Activated CD4-positive, alpha-beta T cell treated with anti-CD3 and anti-CD28 coated beads, Interleukin-2, amount 50 U/mL, for 4 hours (primary cell): Measurements from ENCODE around the gene LMX1B.

Experiments
- DNase-seq, 2 experiments: peaks; one replicate each; pipeline ENCODE4 v3.0.0-alpha.2; 2020

LMX1B gene

DNA sequence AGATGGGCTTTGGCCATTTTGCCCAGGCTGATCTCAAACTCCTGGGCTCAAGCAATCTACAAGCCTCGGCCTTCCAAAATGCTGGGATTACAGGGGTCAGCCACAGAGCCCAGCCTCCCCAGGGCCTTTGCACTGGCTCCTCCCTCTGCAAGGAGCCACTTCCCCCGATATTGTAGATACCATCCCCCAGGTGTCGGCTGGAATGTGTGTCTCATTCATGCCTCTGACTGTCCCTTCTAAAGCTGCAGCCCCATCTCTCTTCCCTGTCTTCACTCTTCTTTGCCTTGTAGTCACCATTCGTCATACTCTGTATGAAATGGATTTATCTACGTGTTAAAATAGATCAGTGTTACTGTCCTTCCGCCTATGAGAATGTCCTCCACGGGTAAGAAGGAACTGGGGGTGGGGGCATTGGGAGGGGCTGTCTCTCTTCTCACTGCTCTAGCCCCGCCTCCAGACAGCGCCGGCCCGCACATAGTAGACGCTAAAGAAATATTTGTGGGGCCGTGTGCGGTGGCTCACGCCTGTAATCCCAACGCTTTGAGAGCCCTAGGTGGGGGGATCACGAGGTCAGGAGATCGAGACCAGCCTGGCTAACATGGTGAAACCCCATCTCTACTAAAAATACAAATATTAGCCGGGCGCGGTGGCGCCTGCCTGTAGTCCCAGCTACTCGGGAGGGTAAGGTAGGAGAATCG is 68.5 kb downstream of the LMX1B start:
- no peak for DNase-seq

DNA sequence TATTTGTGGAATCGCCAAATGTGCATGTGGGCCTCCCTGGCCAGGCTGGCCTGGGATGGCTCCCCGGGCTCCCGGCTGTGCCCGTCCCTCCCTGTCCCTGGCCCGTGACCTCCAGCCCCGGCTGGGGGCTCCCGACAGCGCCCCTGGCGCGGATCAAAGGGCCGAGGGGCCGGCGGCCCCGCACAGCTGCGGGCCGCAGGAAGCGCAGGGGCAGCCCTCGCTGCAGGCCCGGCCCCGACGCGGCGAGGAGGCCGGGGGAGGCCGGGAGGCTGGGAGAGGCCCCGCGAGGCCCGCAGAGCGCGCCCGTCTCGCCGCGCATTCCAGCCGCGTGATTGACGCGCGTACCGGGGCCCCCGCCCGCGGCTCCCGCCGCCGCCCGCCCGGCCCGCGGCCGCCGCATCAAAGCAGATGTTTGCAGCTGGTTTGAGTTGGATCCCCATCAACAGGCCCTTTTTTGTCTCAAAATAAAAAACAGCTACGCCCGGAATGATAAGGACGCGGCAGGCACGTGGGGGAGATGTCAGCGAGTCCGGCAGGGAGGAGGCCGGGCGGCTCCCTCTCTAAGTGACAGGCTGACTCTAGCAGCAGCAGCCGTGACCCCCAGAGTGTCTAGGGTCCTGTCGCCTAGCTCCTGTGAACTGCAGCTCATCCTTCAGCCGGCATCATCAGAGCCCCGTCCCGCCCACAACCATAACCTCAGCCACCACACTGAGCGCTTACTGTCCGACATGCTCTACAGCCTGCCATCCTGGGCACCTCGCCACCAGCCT is 69.4 kb downstream of the LMX1B start:
- DNase-seq, result no peak

DNA sequence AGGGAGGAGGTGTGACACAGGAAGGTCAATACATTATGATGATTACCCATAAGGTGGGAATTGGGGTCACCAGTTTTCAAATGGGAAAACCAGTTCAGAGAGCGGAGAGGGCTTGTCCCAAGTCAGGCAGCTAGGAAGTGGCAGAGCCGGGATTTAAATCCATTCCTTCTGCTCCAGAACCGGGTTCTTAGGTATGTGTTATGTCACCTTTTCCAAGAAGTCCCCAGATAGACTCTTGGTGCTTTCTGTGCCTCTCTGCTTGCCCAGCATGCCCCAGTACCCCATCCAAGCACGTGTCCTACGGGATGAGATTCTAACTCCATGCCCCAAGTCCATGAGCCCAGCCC is 69.9 kb downstream of the LMX1B start:
- DNase-seq, result no peak

DNA sequence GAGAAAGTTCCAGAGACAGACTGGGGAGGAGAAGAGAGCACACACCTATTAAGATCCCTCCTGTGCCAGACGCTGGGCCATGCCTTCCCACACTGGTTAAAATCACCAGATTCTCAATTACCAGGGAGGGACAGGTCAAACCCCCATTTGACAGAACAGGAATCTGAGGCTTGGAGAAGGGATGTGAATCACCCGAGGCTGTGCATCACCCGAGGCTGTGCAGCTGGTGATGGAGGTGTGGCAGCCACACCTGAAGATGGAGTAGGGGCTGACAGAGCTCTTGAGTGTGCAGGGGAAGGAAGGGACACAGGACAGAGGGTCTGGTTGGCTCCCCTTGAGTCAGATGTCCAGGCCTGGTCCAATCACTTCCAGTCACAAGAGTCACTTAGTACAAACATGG is 70.6 kb downstream of the LMX1B start:
- DNase-seq, result no peak

DNA sequence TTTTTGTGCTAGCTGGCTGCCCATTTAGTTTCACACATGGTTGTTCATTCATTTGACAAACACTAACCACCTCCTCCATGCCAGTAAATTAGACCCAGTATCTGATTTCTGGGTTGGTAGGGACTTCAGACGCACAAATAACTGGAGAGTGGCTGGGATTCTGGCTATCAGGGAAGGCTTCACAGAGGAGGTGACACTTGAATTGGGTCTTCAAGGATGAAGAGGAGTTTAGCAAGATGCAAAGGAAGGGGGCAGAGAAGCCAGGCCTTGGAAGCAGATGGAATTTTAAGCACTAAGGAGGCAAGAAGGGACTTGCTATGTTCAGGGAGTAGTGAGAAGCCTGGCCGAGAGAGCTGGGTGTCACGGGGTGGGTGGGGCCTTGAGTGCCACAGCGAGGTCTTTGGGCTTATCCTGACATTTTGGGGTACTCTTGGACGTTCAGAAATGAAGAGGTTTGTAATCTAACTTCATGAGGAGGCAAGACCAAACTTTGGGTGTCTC is 71.3 kb downstream of the LMX1B start:
- DNase-seq, result no peak

DNA sequence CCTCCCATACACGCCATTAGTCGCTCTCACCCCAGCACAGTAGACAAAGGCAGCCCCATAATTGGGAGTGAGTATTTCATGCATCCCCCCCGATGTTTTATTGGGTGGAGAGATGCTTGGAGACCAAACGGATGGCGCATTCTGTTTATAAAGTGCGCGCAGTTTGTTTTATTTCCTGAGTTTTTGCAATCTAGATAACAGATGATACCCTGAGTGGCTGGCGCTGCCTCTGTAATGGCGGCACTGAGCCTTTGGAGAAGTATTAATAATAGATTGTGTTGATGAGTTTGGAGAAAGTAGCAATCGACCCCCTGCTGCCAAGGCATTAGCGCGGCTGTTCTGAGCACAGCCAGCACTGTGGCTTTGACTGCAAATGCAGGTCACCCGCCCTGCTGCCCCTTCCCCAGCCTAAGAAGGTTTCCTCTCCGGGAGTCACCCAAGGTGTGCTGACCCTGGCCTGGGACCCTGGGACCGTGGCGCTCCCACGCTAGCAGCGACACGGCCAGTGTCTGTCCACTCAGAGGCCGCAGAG is 74.3 kb downstream of the LMX1B start:
- DNase-seq, result no peak

DNA sequence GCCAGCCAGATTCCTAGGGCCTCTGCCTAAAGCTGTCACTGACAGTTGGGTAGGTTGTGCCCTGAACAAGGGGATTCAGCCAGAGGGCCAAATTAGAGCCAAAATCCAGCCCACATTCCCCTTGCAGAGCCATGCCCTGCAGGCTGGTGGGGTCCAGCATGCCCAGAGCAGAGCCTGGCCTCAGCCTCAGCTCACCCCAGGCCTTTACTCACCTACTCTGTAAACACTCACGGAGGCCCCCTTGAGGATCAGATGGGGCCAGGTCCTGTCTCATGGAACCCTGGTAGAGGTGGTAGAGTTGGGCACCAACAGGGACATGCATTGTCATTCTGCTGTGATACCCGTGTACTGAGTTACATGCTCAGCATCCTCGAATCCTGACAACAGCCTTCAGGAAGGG is 74.9 kb downstream of the LMX1B start:
- DNase-seq, result no peak

DNA sequence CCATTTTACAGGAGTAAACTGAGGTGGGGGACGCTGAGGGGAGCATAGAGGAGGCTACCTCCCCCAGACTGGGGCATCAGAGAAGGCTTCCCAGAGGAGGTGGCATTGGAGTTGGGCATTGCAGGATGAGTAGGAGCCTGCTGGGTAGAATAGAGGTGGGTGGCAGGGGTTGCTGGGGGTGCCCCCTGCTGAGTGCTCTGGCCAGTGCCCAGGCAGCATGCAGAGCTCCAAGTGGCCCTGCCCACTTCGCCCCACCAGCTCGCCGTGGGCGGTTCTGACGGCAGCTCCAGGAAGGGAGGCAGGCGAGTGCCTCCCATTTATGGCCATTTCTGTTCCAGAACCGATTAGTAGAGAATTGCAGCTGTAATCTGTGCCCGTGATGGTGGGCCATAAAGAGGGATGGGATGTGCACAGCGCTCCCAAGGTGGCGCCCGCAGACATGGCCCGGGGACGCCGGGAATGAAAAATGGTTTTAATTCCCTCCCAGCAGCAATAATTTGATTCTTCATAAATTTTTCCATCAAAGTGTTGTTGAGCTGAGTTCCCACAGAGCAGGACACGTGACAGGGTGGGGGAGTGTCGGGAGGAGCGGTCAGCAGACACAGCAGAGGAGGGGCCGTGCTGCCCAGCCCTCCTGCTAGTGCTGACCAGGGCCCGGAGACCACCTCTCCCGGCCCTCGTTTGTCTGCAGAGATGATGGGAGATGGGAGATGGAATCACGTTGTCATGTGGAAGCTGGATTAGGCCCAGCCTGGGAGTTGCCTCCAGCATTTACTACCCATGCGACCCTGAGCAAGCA is 75.5 kb downstream of the LMX1B start:
- no peak for DNase-seq

DNA sequence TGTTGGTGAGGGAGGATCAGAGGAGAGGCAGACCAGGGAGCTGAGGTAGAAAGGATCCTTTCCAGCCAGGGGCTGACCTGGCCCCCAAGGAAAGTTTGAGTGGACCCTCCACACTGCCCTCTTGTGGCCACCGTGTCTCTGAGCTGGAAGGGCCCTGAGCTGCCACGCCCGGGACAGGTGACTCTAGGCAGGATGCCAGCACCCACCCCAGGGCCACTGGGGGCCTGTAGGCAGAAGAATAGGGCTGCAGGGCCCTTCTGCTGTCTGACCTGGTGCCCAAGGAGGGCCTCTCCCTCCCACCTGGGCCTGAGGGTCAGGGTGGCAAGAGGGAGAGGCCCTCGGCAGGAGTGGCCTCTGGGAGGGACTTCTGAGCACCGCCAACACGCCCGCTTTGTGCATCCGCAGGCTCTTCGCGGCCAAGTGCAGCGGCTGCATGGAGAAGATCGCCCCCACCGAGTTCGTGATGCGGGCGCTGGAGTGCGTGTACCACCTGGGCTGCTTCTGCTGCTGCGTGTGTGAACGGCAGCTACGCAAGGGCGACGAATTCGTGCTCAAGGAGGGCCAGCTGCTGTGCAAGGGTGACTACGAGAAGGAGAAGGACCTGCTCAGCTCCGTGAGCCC is 76.8 kb downstream of the LMX1B start:
- peak; percentile 47 to 53 for DNase-seq

DNA sequence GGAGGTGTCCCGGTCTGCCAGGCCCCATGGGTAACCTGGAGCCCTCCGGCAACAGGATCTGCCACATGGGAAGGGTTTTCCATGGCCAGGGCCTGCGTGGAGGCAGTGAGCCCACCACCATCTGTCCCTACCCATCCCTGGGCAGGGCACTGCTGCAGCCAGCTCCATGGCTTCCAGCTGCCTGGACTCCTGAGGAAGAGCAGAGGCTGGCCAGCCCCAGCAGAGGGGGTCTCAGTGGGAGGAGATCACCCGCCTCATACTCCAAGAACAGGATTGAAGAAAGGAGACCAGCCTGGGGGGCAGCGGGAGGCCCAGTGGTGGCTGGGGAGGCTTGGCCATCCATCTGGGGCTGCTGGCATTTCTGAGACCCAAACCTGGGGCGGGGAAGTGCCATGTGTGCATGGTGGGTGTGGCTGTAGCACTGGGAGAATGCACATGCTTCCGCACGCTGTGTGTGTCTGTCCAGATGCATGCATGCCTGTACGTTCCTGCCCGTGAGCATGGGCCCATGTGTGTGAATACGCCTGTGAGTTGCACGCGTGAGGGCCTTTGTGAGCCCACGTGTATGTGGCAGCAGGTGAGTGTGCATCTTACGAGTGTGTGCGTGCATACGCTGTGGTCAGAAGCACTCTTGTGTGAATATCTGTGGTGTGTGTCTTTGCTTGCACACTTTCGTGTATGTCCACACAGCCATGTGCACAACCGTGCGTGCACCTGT is 78.5 kb downstream of the LMX1B start:
- no peak for DNase-seq

DNA sequence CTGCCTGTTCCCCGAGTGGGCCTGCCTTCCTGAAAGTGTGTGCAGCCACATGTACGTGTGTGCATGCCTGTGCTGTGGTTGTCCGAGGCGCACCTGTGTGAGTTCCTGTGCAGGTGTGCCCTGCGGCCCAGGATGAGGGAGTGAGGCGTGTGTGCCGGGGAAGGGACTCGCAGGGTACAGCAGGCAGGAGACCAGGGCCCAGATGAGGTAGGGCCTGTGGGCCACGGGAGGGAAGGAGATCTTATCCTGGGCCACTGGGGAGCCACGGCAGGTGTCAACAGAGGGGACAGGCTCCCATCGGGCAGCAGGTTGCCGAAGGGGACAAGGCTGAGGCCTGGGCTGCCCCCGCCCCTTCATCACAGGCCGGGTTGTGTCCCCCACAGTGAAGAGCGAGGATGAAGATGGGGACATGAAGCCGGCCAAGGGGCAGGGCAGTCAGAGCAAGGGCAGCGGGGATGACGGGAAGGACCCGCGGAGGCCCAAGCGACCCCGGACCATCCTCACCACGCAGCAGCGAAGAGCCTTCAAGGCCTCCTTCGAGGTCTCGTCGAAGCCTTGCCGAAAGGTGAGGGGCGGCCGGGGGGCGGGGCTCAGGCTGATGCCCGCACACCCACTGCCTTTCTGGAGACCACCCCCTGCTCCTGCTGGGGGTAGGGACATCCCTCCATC is 79.2 kb downstream of the LMX1B start:
- no peak for DNase-seq

DNA sequence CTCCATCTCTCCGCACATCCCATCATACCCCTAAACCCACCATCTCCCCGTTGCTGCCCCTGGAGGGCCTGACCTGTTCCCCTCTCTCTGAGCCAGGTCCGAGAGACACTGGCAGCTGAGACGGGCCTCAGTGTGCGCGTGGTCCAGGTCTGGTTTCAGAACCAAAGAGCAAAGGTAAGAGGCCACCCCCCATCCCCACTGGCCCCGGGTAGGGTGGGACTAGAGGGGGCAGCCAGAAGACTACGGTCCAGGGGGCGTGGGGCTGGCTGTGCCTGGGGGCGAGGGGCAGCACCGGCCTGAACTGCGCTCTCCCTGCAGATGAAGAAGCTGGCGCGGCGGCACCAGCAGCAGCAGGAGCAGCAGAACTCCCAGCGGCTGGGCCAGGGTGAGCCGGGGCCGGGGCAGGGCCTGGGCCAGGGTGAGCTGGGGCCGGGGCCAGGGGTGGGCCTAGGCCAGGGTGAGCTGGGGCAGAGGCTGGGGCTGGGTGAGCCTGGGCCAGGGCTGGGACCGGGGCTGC is 79.8 kb downstream of the LMX1B start:
- DNase-seq, result no peak

DNA sequence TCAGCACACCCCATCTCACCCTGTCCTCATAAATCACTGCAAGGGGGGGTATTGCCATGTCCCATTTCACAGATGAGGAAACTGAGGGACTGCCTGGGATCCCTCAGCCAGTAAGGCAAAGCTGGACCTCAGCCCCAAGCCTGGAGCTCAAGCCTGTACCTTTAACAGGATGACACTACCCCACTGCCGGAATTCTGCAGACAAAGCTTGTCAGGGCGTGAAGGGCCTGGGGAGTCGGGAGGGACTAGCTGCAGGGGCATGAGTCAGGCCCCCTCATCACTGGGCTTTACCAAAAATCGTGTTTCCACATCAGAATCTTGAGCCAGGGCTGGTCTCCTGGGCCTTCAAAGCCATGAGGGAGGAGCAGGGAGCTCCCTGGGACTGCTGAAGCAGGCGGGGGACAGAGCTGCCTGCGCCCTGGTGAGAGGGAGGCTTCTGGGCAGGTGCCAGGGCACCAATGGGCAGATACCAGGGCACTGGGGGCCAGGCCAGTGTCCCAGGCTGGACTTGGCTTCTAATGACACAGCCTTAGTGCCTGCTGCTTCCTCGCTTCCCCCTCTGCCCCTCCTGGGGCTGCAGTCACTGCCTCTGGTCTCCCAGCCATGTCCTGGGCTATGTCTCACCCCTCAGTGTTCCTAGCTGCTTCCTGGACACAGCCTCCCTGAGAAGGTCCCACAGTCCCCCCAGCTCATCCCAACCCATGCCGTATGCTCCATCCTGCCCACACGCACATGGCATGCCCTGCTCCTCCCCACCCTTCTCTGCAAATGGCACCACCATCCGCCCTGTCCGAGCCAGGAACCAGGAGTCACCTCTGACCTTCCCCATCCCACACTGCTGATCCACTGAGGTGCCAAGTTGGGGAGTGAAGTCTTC is 80.7 kb downstream of the LMX1B start:
- no peak for DNase-seq

DNA sequence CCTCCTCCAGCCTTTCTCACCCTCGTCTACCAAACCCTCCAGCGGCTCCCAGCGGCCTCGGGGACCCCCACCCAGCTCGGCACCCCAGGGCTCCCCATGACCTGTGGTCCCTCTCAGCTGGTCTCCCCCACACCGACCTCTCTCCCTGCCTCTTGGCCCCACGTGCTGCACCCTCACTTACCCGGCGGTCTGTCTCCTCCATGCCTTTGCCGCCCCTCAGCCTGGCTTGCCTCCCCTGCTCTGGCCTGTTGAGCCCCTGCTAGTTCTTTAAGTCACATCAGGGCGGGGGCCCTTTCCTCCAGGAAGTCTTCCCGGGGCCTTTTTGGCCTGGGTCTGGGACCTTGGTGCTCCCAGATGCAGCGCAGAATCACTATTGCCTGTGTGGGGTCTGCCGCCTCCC is 81.5 kb downstream of the LMX1B start:
- no peak for DNase-seq

DNA sequence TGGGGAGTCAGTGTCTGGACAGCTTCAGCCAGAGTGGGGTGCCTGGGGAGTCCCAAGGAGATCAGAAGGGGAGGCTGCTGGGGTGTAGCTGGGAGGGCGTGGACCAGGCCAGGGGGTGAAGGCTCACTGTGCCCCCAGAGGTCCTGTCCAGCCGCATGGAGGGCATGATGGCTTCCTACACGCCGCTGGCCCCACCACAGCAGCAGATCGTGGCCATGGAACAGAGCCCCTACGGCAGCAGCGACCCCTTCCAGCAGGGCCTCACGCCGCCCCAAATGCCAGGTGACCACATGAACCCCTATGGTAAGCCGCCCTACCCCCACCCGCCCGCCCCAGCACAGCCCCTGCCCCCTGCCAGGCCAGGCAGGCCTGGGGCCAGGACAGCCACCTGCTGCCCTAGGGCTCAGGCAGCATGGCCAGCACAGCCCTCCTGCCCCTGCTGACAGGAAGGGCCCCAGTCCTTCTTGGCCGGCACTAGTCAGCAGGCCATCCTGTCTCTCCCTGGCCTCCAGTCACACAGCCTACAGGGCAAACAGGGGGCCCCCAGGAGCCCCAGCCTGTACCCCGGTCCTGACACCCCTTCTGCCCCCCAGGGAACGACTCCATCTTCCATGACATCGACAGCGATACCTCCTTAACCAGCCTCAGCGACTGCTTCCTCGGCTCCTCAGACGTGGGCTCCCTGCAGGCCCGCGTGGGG is 82.1 kb downstream of the LMX1B start:
- DNase-seq, result no peak

DNA sequence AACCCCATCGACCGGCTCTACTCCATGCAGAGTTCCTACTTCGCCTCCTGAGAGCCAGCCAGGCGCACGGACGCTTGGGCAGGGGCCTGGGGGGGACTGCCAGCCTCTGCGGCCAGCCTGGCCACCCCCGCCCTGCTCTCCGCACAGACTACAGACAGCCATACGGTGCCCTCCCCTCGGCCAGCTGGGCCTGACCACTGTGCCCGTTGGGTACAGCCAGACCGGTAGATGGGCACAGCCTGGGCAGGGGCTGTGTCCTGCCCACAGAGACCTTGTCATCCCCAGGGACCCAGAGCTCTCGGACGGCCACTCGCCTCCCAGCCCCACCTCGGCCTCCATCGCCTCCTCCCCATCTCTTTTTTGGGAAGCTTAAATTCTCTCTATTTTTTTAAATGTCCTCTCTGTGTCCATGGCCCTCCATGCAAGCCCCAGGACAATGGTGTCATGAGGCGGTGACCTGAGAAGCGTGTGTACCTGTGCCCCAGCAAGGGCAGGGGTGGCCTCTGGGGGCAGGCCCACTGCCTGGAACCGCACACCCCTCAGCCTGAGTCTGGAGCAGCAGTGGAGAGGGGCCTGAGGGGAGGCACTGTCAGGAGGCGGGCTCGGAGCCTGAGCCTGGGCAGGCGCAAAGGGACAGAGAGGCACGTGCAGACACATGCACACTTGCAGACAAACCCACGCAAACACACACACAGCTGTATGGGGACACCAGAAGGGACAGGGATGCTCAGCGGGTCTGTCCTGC is 82.8 kb downstream of the LMX1B start:
- DNase-seq, result no peak

DNA sequence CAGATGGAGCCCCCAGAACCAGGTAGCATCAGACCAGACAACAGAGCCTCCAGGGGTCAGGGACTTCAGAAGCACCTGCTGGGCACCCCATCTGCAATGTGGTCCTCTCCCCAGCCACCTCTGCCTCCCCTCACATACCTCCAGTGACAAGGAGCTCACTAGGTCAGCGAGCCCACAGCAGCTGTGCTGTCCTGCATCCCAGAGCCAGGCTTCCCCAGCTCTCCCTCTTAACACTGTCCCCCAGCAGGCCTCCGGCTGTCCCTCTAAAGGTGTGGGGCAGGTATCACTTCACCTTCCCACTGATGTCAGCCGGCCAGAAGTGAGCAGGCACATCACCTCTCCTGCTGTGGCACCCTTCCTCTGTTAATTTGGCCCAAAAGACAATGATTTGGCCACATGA is 83.6 kb downstream of the LMX1B start:
- no peak for DNase-seq

DNA sequence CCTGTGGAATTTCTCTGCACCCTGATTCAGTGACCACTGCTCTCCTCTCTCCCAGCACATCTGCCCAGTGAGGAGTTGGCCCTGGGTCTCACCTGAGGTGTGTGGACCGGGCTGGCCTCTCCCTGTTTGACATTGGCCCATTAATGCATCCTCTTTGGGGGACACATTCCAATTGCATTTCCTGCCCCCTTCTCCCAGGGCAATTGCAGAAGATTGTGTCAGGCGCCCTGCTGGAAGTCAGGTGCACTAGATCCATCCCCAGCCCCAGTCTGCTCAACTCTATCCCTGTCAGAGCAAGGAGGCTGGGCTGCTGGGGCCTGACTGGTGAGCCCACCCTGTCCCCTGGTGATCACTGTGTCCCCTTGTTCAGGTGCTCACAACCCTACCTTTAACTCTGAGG is 84.5 kb downstream of the LMX1B start:
- DNase-seq, result no peak

DNA sequence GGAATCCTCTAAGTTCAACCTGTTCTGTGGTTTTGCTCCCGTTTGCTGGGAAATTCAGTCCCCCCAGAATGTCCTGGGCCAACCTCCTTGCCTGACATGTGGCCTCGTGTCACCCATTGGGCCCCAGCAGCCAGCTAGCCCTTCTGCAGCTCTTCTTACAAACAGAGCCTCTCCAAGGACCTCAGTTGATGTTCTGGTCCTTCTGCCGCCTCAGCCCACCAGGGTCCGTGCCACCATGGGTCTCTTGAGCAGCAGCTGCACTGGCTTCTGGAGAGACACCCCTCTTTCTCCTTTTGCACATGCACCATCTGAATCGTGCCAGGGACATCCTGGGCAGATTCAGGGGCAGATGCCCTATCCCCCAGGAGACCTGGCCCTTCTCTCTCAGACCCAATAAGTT is 85.0 kb downstream of the LMX1B start:
- DNase-seq, result no peak
